Body of pancreas (tissue), 4 donors: ENCODE results near the gene DTHD1.

ENCODE experiments used
- POLR2A ChIP-seq, 3 donors: fragments of 450-650 bp; IDR thresholded peaks; one replicate each; pipeline ENCODE4 v1.6.1; 2016; ENCODE audit warnings: antibody characterized with exemption in 3 of 3, mild to moderate bottlenecking in 2 of 3
- TF ChIP-seq, protein P1 (sequence below), 7 experiments: fragments of 450-650 bp in 4 of 7; fragments of 200-600 bp in 3 of 7; sonication (generic) in 3 of 7; IDR thresholded peaks; one replicate each; pipeline ENCODE4 v1.5.1; 2016 to 2019; ENCODE audit warnings: antibody characterized with exemption in 7 of 7

- TF ChIP-seq, protein P1, sequence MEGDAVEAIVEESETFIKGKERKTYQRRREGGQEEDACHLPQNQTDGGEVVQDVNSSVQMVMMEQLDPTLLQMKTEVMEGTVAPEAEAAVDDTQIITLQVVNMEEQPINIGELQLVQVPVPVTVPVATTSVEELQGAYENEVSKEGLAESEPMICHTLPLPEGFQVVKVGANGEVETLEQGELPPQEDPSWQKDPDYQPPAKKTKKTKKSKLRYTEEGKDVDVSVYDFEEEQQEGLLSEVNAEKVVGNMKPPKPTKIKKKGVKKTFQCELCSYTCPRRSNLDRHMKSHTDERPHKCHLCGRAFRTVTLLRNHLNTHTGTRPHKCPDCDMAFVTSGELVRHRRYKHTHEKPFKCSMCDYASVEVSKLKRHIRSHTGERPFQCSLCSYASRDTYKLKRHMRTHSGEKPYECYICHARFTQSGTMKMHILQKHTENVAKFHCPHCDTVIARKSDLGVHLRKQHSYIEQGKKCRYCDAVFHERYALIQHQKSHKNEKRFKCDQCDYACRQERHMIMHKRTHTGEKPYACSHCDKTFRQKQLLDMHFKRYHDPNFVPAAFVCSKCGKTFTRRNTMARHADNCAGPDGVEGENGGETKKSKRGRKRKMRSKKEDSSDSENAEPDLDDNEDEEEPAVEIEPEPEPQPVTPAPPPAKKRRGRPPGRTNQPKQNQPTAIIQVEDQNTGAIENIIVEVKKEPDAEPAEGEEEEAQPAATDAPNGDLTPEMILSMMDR (IDR thresholded peaks at IDR 0.05), result no peak
- no peak for TF ChIP-seq POLR2A (IDR thresholded peaks at IDR 0.05)
Observed at GRCh38 chr4:36313301-36313700, 31.9 kb downstream of the DTHD1 start.
